A549 treated with Mapracorat at 1 μM for 4 hours (cell line): ENCODE results near the gene ZNF780A. TPM values are rescaled to one million over a fixed set of nuclear protein-coding genes. Genes with fewer than 3 reads are reported as not detected.

Experiments used
- total RNA-seq: library from RNA; stranded (reverse); fragments of 200-300 nt; extraction: Qiagen RNA extraction; gene quantifications from 5 replicates; pipeline ENCODE4 v1.2.3, GENCODE V29; 2022

The ZNF780A gene
- total RNA-seq = 24.3 to 31.5 TPM (median 27.6 TPM) in 5 replicates

DNA sequence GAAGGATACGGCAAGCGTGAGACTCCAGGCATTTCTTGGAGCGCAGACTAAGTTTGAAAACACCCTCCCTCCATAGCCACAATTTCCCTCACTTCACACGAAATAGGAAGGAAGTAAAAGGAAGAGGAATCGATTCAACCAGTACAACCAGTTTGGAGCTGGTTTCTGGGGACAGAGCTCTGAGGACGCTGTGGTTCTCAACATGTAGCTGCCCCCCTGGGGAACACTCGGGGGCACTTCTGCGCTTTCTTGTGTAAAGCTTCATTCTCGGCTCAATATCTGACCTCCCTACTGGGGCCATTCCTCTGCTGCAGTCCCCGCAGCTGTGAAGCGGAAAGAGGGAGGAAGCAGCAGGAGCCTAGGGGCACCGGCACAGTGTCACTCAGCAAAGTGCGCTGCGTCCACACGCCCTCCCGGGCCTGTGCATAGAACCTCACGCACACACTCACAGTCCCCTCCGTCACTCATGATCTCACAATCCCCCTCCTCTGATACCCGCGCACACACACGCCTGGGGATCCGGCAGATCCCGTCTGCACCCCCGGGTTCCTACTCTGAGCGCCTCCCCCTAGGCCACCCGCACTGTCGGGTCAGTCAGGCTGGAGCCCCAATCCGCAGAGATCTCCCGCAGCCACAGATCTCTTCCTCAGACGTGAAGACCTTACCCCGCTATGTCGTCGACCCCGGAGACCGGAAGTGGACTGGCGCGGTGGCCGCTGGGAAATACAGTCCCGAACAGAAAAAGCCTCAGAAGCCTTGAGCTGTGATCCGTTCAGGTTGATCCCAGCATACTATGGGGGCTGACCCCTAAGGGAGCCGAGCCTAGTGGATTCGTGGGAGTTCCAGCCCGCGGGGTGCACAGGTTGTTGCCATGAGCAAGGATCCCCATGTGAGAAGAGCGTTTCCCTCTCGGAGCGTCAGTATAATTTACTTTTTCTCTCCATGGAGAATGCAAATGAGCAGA lies at the start of gene ZNF780A:
TSS of gene ZNF780A (minus strand) at position 703 of the 964 bp plus-strand sequence. CDS start 6,190 bp downstream, outside the sequence.

GRCh38 chr19:40055832-40056504 lies 34.8 kb downstream of the ZNF780A start, which contains the start of gene ZNF780B:
Gene ZNF780B, minus strand, starts transcription at chr19:40056231. Its CDS starts 5,899 bp downstream, at chr19:40050332.

Other genes with a start within 250 kb of the ZNF780A start
- gene FBL, start 244.6 kb downstream of the ZNF780A start, total RNA-seq = 649 to 729 TPM (median 711 TPM) in 5 replicates
- 0.29 to 1.3 TPM (median 0.80 TPM) in 5 replicates for gene FCGBP, start 156.3 kb downstream of the ZNF780A start, total RNA-seq
- gene PSMC4, start 119.8 kb downstream of the ZNF780A start, total RNA-seq = 258 to 283 TPM (median 272 TPM) in 5 replicates
- gene ZNF546, start 93.9 kb downstream of the ZNF780A start, total RNA-seq = 1.5 to 2.7 TPM (median 2.2 TPM) in 5 replicates
- 4.7 to 7.3 TPM (median 6.0 TPM) in 5 replicates for gene ZNF780B, start 34.7 kb downstream of the ZNF780A start, total RNA-seq
- 12.1 to 16.8 TPM (median 15.5 TPM) in 5 replicates for gene MAP3K10, start 100.5 kb upstream of the ZNF780A start, total RNA-seq
- gene TTC9B, start 127.4 kb upstream of the ZNF780A start, total RNA-seq = 0.21 to 0.47 TPM (median 0.34 TPM) in 4 of 5 replicates, not detected in the other
- gene CCNP, start 135.7 kb upstream of the ZNF780A start, total RNA-seq = 0.13 to 0.44 TPM (median 0.16 TPM) in 5 replicates
- 123 to 189 TPM (median 171 TPM) in 5 replicates for gene AKT2, start 194.4 kb upstream of the ZNF780A start, total RNA-seq